ENCODE results near the gene SHISAL1.

SHISAL1 gene

GRCh38 chr22:44312766-44313165, at the start of gene SHISAL1:
Gene SHISAL1, minus strand, starts transcription at chr22:44312951. Its CDS starts 12,006 bp downstream, at chr22:44300945.
- no peak for DNase-seq

GRCh38 chr22:44361391-44362126, 48.8 kb upstream of the SHISAL1 start:
- no peak for DNase-seq

- DNase-seq: no peak
Measured at GRCh38 chr22:44360668-44361381, 48.1 kb upstream of the SHISAL1 start.

- no peak for DNase-seq
Measured at GRCh38 chr22:44360306-44360667, 47.5 kb upstream of the SHISAL1 start.

- DNase-seq: no peak
Measured at GRCh38 chr22:44359496-44360110, 46.9 kb upstream of the SHISAL1 start.

GRCh38 chr22:44358709-44359440, 46.1 kb upstream of the SHISAL1 start:
- DNase-seq: no peak

GRCh38 chr22:44357966-44358465, 45.3 kb upstream of the SHISAL1 start:
- DNase-seq: no peak

GRCh38 chr22:44357296-44357965, 44.7 kb upstream of the SHISAL1 start:
- no peak for DNase-seq

GRCh38 chr22:44355716-44356070, 42.9 kb upstream of the SHISAL1 start:
- DNase-seq: no peak

- no peak for DNase-seq
Measured at GRCh38 chr22:44354288-44354687, 41.5 kb upstream of the SHISAL1 start.

GRCh38 chr22:44353041-44353440, 40.3 kb upstream of the SHISAL1 start:
- DNase-seq: no peak

GRCh38 chr22:44352378-44353035, 39.8 kb upstream of the SHISAL1 start:
- DNase-seq: no peak

- no peak for DNase-seq
Measured at GRCh38 chr22:44351685-44352377, 39.1 kb upstream of the SHISAL1 start.

GRCh38 chr22:44351037-44351436, 38.3 kb upstream of the SHISAL1 start:
- DNase-seq: no peak

- DNase-seq: no peak
Measured at GRCh38 chr22:44349594-44349993, 36.8 kb upstream of the SHISAL1 start.

GRCh38 chr22:44348971-44349560, 36.3 kb upstream of the SHISAL1 start:
- no peak for DNase-seq

- DNase-seq: no peak
Measured at GRCh38 chr22:44347549-44347948, 34.8 kb upstream of the SHISAL1 start.

GRCh38 chr22:44347080-44347479, 34.3 kb upstream of the SHISAL1 start:
- no peak for DNase-seq

GRCh38 chr22:44345872-44346271, 33.1 kb upstream of the SHISAL1 start:
- DNase-seq: no peak

- no peak for DNase-seq
Measured at GRCh38 chr22:44344407-44344806, 31.7 kb upstream of the SHISAL1 start.

GRCh38 chr22:44342347-44342956, 29.7 kb upstream of the SHISAL1 start:
- no peak for DNase-seq
